Measurements from ENCODE around the gene KANK3.

- TF ChIP-seq CTCF (IDR thresholded peaks at IDR 0.05; ENCODE audit: low read length) (no peak), EZH2 (optimal IDR thresholded peaks at IDR 0.05; ENCODE audit: low read depth, low read length) (no peak)
Observed at GRCh38 chr19:8310342-8311055, 32.6 kb downstream of the KANK3 start.

Data from MM.1S (cell line).